ENCODE data around the gene EPB41L3. TPM values are rescaled to one million over a fixed set of nuclear protein-coding genes. Genes with fewer than 3 reads are reported as not detected.

EPB41L3 gene
- total RNA-seq, 1 experiment from 2014 or later, result not detected

DNA sequence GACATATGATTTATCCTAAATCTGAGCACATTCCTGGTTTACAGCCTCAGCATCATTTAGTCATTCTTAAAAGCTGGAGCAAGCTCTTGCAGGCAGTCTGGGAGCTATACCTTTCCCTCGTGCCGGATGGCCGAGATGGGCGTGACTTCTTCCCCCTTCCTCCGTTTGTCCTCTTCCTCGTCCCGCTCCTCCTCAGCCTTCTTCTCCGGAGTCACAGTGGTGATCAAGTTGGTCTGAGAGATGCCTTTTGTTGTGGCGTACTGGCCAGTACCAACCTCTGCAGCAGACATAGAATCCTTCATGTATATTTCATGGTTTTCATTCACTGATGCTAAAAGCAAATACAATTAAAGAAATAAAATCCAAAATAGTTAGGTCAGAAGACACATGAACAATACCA is 124.2 kb downstream of the EPB41L3 start:
- no peaks in the 10 kb centered on the region for H3K36me3 ChIP-seq (ENCODE audit: insufficient read depth, low read length)
- peaks cover 6% of the 10 kb centered on the region; the same call in 1 of the 2 replicates for H3K4me1 ChIP-seq (ENCODE audit: low read length)
- H2AFZ ChIP-seq (ENCODE audit: low read length), result no peak overlapping the region
- H4K20me1 ChIP-seq (ENCODE audit: insufficient read depth, low read depth, low read length), result no peaks in the 10 kb centered on the region
- no peaks in the 10 kb centered on the region for H3K79me2 ChIP-seq (ENCODE audit: low read length)
- no peak for DNase-seq
- H3K9ac ChIP-seq (ENCODE audit: low read length), result no peak overlapping the region
- no peaks in the 10 kb centered on the region for H3K9me2 ChIP-seq (replicated peaks; ENCODE audit: insufficient read depth, low read length)
- H3K27ac ChIP-seq (ENCODE audit: low read length), result no peak overlapping the region
- no peak overlapping the region for H3K4me2 ChIP-seq (ENCODE audit: low read depth, low read length, poor library complexity, severe bottlenecking)
- no peaks in the 10 kb centered on the region for H3K27me3 ChIP-seq (ENCODE audit: low read length)
- no peak overlapping the region for H3K4me3 ChIP-seq (ENCODE audit: low read length)
- H3K9me3 ChIP-seq (ENCODE audit: low read length), result no peaks in the 10 kb centered on the region

DNA sequence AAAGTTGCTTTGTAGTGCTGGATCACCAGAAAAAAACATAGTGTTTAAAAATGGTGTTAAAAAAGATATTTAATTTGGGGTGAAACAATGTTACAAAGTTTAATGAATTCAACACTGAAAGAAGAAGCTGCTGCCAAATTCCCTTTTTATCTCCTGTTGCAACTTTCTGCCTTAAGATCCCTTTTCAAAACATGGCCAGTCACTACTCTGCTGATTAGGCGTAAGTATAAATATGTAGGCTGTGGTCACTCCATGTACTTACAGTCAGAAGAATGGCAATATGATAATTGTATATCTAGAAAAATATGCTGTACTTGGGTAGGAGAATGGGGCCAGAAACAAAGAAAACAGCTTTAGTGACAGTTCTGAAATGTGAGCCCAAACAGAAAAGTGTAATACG is 124.8 kb downstream of the EPB41L3 start:
- no peak overlapping the region for H3K4me3 ChIP-seq (ENCODE audit: low read length)
- H3K4me2 ChIP-seq (ENCODE audit: low read depth, low read length, poor library complexity, severe bottlenecking), result no peak overlapping the region
- no peaks in the 10 kb centered on the region for H3K79me2 ChIP-seq (ENCODE audit: low read length)
- peaks cover 6% of the 10 kb centered on the region; the same call in 1 of the 2 replicates for H3K4me1 ChIP-seq (ENCODE audit: low read length)
- DNase-seq, result no peak
- no peaks in the 10 kb centered on the region for H3K36me3 ChIP-seq (ENCODE audit: insufficient read depth, low read length)
- H3K9me3 ChIP-seq (ENCODE audit: low read length), result no peaks in the 10 kb centered on the region
- no peak overlapping the region for H2AFZ ChIP-seq (ENCODE audit: low read length)
- no peaks in the 10 kb centered on the region for H3K9me2 ChIP-seq (replicated peaks; ENCODE audit: insufficient read depth, low read length)
- H3K9ac ChIP-seq (ENCODE audit: low read length), result no peak overlapping the region
- H3K27me3 ChIP-seq (ENCODE audit: low read length), result no peaks in the 10 kb centered on the region
- H3K27ac ChIP-seq (ENCODE audit: low read length), result no peak overlapping the region
- no peaks in the 10 kb centered on the region for H4K20me1 ChIP-seq (ENCODE audit: insufficient read depth, low read depth, low read length)

DNA sequence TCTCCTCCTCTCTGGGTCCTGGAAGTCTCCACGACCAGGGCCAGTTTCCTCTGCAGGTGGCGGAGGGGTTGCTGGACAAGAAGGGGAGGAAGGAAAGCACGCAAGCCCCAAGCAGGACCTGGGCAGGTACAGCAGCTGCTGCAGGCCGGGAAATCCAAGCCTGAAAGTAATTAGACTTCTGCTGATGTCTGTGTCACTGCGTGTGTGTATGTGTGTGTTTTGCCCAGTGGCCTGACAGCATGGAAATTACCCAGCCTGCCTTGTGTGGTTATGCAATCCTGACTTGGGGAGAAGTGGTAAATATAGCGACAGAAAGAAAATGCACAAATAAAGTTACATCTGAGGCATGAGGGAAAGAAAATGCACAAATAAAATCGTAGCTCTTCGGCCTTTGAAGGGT is 126.5 kb downstream of the EPB41L3 start:
- Histone ChIP-seq H3K27ac (ENCODE audit: low read length) (no peak overlapping the region), H2AFZ (ENCODE audit: low read length) (no peak overlapping the region), H3K27me3 (ENCODE audit: low read length) (no peaks in the 10 kb centered on the region), H3K36me3 (ENCODE audit: insufficient read depth, low read length) (no peaks in the 10 kb centered on the region), H3K9me3 (ENCODE audit: low read length) (no peaks in the 10 kb centered on the region), H3K4me1 (ENCODE audit: low read length) (peaks cover 6% of the 10 kb centered on the region; the same call in 1 of the 2 replicates), H3K4me3 (ENCODE audit: low read length) (no peak overlapping the region), H3K9me2 (replicated peaks; ENCODE audit: insufficient read depth, low read length) (no peaks in the 10 kb centered on the region), H4K20me1 (ENCODE audit: insufficient read depth, low read depth, low read length) (no peaks in the 10 kb centered on the region), H3K4me2 (ENCODE audit: low read depth, low read length, poor library complexity, severe bottlenecking) (no peak overlapping the region), H3K79me2 (ENCODE audit: low read length) (no peaks in the 10 kb centered on the region), H3K9ac (ENCODE audit: low read length) (no peak overlapping the region)
- no peak for DNase-seq

DNA sequence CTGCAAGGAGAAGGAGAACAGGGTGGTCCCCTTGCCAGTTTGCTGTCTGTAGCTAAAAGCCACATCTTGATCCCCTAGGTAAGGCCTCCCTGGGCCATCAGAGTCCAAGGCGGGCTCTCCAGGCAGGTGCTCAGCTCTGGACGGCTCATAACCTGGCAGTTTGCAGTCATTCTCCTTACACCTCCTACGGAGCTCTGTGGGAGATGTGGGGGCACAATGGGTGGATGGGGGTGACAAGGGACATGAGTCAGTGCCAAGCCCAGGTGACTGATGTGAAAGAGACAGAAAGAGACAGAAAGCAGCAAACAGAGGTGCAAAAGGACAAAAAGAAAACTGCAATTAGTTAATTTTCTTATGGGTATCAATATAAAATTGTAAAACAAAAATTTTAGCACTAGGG is 127.7 kb downstream of the EPB41L3 start:
- no peaks in the 10 kb centered on the region for H3K9me2 ChIP-seq (replicated peaks; ENCODE audit: insufficient read depth, low read length)
- no peak for DNase-seq
- H3K4me1 ChIP-seq (ENCODE audit: low read length), result peaks cover 6% of the 10 kb centered on the region; the same call in 1 of the 2 replicates
- H3K9ac ChIP-seq (ENCODE audit: low read length), result no peak overlapping the region
- no peak overlapping the region for H3K27ac ChIP-seq (ENCODE audit: low read length)
- H3K79me2 ChIP-seq (ENCODE audit: low read length), result no peaks in the 10 kb centered on the region
- no peak overlapping the region for H3K4me3 ChIP-seq (ENCODE audit: low read length)
- no peak overlapping the region for H3K4me2 ChIP-seq (ENCODE audit: low read depth, low read length, poor library complexity, severe bottlenecking)
- H3K36me3 ChIP-seq (ENCODE audit: insufficient read depth, low read length), result no peaks in the 10 kb centered on the region
- no peak overlapping the region for H2AFZ ChIP-seq (ENCODE audit: low read length)
- H3K9me3 ChIP-seq (ENCODE audit: low read length), result no peaks in the 10 kb centered on the region
- H3K27me3 ChIP-seq (ENCODE audit: low read length), result no peaks in the 10 kb centered on the region
- H4K20me1 ChIP-seq (ENCODE audit: insufficient read depth, low read depth, low read length), result no peaks in the 10 kb centered on the region

GRCh38 chr18:5415665-5416064 is 128.1 kb downstream of the EPB41L3 start:
- Histone ChIP-seq H3K9me3 (ENCODE audit: low read length) (no peaks in the 10 kb centered on the region), H3K79me2 (ENCODE audit: low read length) (no peaks in the 10 kb centered on the region), H3K9me2 (replicated peaks; ENCODE audit: insufficient read depth, low read length) (no peaks in the 10 kb centered on the region), H3K9ac (ENCODE audit: low read length) (no peak overlapping the region), H3K4me1 (ENCODE audit: low read length) (peaks cover 6% of the 10 kb centered on the region; the same call in 1 of the 2 replicates), H4K20me1 (ENCODE audit: insufficient read depth, low read depth, low read length) (no peaks in the 10 kb centered on the region), H3K4me3 (ENCODE audit: low read length) (no peak overlapping the region), H3K27ac (ENCODE audit: low read length) (no peak overlapping the region), H3K36me3 (ENCODE audit: insufficient read depth, low read length) (no peaks in the 10 kb centered on the region), H3K27me3 (ENCODE audit: low read length) (no peaks in the 10 kb centered on the region), H3K4me2 (ENCODE audit: low read depth, low read length, poor library complexity, severe bottlenecking) (no peak overlapping the region), H2AFZ (ENCODE audit: low read length) (no peak overlapping the region)
- no peak for DNase-seq

DNA sequence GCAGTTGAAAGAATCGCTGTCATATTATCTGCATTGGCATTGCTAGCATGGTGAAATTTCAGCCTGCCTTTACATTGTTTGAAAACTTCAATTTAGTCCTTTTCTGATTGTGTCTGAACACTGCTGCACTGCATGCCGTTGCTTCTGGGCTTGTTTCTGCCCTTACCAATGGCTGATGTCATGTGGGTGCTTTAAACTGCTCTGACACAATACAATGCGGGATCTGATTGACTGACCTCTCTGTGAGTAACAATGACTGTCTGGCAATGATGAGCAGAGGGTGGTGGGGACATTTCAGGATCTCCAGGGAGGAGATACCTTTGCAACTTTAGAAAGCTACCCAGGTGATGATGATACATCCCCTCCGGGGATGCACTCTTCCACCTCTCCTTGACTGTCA is 128.8 kb downstream of the EPB41L3 start:
- H3K36me3 ChIP-seq (ENCODE audit: insufficient read depth, low read length), result no peaks in the 10 kb centered on the region
- no peaks in the 10 kb centered on the region for H3K79me2 ChIP-seq (ENCODE audit: low read length)

DNA sequence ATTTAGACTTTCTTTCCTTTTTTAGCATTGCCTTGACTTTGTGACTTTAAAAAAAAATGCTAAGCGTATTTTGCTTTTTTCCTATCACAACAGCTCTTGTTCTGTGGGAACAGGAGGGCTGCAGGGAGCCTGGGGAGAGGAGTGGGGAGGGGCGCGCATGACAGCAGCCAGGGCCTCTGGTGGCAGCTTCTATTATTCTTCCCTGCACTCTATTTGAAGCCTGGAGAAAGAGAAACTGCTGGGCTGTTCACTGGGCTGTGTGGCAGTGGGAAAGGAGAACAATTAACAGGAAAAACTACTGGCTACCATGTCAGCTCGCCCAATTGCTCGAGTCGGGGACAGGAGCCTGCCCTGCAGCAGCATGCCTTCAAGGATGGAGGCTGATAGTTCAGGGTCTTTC is 129.3 kb downstream of the EPB41L3 start:
- no peak overlapping the region for H2AFZ ChIP-seq (ENCODE audit: low read length)
- no peak overlapping the region for H3K9ac ChIP-seq (ENCODE audit: low read length)
- DNase-seq, result no peak
- H3K79me2 ChIP-seq (ENCODE audit: low read length), result no peaks in the 10 kb centered on the region
- H3K27me3 ChIP-seq (ENCODE audit: low read length), result no peaks in the 10 kb centered on the region
- no peaks in the 10 kb centered on the region for H3K36me3 ChIP-seq (ENCODE audit: insufficient read depth, low read length)
- no peak overlapping the region for H3K4me3 ChIP-seq (ENCODE audit: low read length)
- no peak overlapping the region for H3K4me2 ChIP-seq (ENCODE audit: low read depth, low read length, poor library complexity, severe bottlenecking)
- H3K27ac ChIP-seq (ENCODE audit: low read length), result no peak overlapping the region
- no peaks in the 10 kb centered on the region for H3K9me2 ChIP-seq (replicated peaks; ENCODE audit: insufficient read depth, low read length)
- no peaks in the 10 kb centered on the region for H3K9me3 ChIP-seq (ENCODE audit: low read length)
- H3K4me1 ChIP-seq (ENCODE audit: low read length), result peaks cover 6% of the 10 kb centered on the region; the same call in 1 of the 2 replicates
- no peaks in the 10 kb centered on the region for H4K20me1 ChIP-seq (ENCODE audit: insufficient read depth, low read depth, low read length)

More for the DNA sequence above, 128.8 kb downstream of the EPB41L3 start:
- no peak for DNase-seq
- Histone ChIP-seq H3K27me3 (ENCODE audit: low read length) (no peaks in the 10 kb centered on the region), H3K9ac (ENCODE audit: low read length) (no peak overlapping the region), H4K20me1 (ENCODE audit: insufficient read depth, low read depth, low read length) (no peaks in the 10 kb centered on the region), H2AFZ (ENCODE audit: low read length) (no peak overlapping the region), H3K4me2 (ENCODE audit: low read depth, low read length, poor library complexity, severe bottlenecking) (no peak overlapping the region), H3K9me2 (replicated peaks; ENCODE audit: insufficient read depth, low read length) (no peaks in the 10 kb centered on the region), H3K9me3 (ENCODE audit: low read length) (no peaks in the 10 kb centered on the region), H3K4me1 (ENCODE audit: low read length) (peaks cover 6% of the 10 kb centered on the region; the same call in 1 of the 2 replicates), H3K27ac (ENCODE audit: low read length) (no peak overlapping the region), H3K4me3 (ENCODE audit: low read length) (no peak overlapping the region)

DNA sequence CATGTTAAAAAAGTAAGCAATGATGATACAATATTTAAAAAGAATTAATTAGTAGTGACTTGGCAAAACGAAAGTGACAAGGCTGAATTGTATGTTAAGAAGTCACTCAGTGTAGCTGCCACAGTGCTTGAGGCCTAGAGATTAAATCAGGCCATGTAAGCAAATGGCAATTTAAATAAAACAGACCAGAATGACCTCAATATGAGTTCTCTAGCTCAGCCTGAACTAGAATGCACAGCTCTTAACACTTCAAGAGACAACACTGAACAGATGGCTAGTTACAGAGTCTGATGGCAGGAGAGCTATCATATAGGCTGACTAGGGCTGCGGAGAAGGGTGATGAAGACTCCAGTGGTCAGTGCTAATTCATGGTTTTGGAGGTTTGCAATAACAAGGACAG is 130.3 kb downstream of the EPB41L3 start:
- no peak overlapping the region for H3K4me2 ChIP-seq (ENCODE audit: low read depth, low read length, poor library complexity, severe bottlenecking)
- H3K79me2 ChIP-seq (ENCODE audit: low read length), result no peaks in the 10 kb centered on the region
- no peaks in the 10 kb centered on the region for H3K9me2 ChIP-seq (replicated peaks; ENCODE audit: insufficient read depth, low read length)
- H4K20me1 ChIP-seq (ENCODE audit: insufficient read depth, low read depth, low read length), result no peaks in the 10 kb centered on the region
- no peaks in the 10 kb centered on the region for H3K27me3 ChIP-seq (ENCODE audit: low read length)
- no peak overlapping the region for H2AFZ ChIP-seq (ENCODE audit: low read length)
- H3K9me3 ChIP-seq (ENCODE audit: low read length), result no peaks in the 10 kb centered on the region
- no peak overlapping the region for H3K27ac ChIP-seq (ENCODE audit: low read length)
- H3K36me3 ChIP-seq (ENCODE audit: insufficient read depth, low read length), result no peaks in the 10 kb centered on the region
- H3K4me1 ChIP-seq (ENCODE audit: low read length), result peaks cover 6% of the 10 kb centered on the region; the same call in 1 of the 2 replicates
- DNase-seq, result no peak
- no peak overlapping the region for H3K4me3 ChIP-seq (ENCODE audit: low read length)
- H3K9ac ChIP-seq (ENCODE audit: low read length), result no peak overlapping the region

DNA sequence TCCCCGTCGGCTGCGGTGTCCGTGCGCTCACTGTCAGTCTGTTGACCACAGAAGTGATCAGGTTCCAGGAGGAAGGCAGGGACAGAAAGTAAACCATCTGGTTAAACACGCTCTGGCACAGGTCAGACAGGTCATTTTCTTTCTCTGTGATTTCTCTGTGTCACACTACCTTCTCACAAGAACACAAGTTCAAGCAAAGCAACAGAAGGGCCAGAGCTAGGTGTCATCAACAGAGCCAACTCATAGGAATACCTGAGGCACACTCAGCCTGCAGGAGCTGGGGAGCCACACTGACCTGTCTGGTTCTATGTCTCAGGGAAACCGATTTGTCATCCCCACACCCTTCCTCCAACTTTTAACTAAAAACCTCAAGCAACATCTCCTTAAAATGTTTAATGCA is 133.2 kb downstream of the EPB41L3 start:
- H3K27ac ChIP-seq (ENCODE audit: low read length), result no peak overlapping the region
- H3K79me2 ChIP-seq (ENCODE audit: low read length), result no peaks in the 10 kb centered on the region
- H3K9me2 ChIP-seq (replicated peaks; ENCODE audit: insufficient read depth, low read length), result no peaks in the 10 kb centered on the region
- H4K20me1 ChIP-seq (ENCODE audit: insufficient read depth, low read depth, low read length), result no peaks in the 10 kb centered on the region
- H3K4me2 ChIP-seq (ENCODE audit: low read depth, low read length, poor library complexity, severe bottlenecking), result no peak overlapping the region
- H2AFZ ChIP-seq (ENCODE audit: low read length), result no peak overlapping the region
- H3K36me3 ChIP-seq (ENCODE audit: insufficient read depth, low read length), result no peaks in the 10 kb centered on the region
- no peaks in the 10 kb centered on the region for H3K4me1 ChIP-seq (ENCODE audit: low read length)
- no peak overlapping the region for H3K4me3 ChIP-seq (ENCODE audit: low read length)
- no peaks in the 10 kb centered on the region for H3K9me3 ChIP-seq (ENCODE audit: low read length)
- no peak overlapping the region for H3K9ac ChIP-seq (ENCODE audit: low read length)
- H3K27me3 ChIP-seq (ENCODE audit: low read length), result no peaks in the 10 kb centered on the region
- no peak for DNase-seq
